ENCODE measurements around the gene TRIM29. TPM values are rescaled to one million over a fixed set of nuclear protein-coding genes. Genes with fewer than 3 reads are reported as not detected.

The TRIM29 gene
- total and polyA plus RNA-seq, 9 of the 15 experiments (the other 6 are each of a cell fraction or from before 2014, with no cell fraction given), result 0.08 to 1.4 (median 0.42) TPM; not detected in 2

DNA sequence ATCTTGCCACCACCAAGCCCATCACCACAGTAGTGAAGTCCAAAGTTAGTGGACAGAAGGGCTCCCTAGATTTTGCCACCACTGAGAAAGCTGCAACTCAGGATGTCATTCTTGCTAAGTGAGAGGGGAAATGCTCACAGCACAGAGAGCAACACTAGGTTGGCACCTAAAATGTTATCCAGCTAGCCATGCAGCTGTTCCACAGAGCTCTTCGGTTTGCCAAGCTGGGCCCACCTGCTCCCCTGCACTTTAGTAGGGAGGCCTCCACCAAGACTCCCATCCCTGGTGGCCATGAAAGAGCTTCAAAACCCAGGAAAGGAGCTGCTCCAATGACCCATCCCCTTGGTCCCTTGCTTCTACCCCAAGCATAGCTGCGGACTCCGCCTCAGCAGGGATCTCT is 63.8 kb downstream of the TRIM29 start:
- no peak for DNase-seq (ENCODE audit: extremely low read depth in 1 of 4, low spot score in 3 of 4)
- H3K9me3 ChIP-seq (replicated peaks; ENCODE audit: control insufficient read depth, insufficient read depth, low read depth, low read length), result no peaks in the 10 kb centered on the region
- POLR2A ChIA-PET, result interaction anchor here (0.6 kb wide), 1 partner anchor 143 kb away, joined by 3 read pairs; no protein-coding TSS in a partner anchor
- H3K27me3 ChIP-seq (ENCODE audit: control insufficient read depth in 2 of 2, insufficient read depth in 2 of 2, low read length in 2 of 2), result peaks cover 2 to 11% of the 10 kb centered on the region in 2 experiments; a peak in 3 of 5 replicates
- no peaks in the 10 kb centered on the region for H3K4me1 ChIP-seq (replicated peaks in 1 of 2; ENCODE audit: control insufficient read depth in 2 of 2, insufficient read depth in 2 of 2, low read length in 2 of 2)
- in situ Hi-C loops (cut with MboI), result no loop called here
- TF ChIP-seq, protein P1, sequence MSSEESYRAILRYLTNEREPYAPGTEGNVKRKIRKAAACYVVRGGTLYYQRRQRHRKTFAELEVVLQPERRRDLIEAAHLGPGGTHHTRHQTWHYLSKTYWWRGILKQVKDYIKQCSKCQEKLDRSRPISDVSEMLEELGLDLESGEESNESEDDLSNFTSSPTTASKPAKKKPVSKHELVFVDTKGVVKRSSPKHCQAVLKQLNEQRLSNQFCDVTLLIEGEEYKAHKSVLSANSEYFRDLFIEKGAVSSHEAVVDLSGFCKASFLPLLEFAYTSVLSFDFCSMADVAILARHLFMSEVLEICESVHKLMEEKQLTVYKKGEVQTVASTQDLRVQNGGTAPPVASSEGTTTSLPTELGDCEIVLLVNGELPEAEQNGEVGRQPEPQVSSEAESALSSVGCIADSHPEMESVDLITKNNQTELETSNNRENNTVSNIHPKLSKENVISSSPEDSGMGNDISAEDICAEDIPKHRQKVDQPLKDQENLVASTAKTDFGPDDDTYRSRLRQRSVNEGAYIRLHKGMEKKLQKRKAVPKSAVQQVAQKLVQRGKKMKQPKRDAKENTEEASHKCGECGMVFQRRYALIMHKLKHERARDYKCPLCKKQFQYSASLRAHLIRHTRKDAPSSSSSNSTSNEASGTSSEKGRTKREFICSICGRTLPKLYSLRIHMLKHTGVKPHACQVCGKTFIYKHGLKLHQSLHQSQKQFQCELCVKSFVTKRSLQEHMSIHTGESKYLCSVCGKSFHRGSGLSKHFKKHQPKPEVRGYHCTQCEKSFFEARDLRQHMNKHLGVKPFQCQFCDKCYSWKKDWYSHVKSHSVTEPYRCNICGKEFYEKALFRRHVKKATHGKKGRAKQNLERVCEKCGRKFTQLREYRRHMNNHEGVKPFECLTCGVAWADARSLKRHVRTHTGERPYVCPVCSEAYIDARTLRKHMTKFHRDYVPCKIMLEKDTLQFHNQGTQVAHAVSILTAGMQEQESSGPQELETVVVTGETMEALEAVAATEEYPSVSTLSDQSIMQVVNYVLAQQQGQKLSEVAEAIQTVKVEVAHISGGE (CRISPR knock-in tag; IDR thresholded peaks at IDR 0.05), result no peak
- TF ChIP-seq ETV5 (CRISPR knock-in tag; IDR thresholded peaks at IDR 0.05; ENCODE audit: low read depth), result no peak
- TF ChIP-seq CHD2 (IDR thresholded peaks at IDR 0.05; ENCODE audit: low read depth, low read length), result no peak
- no peak for TF ChIP-seq KDM1A (IDR thresholded peaks at IDR 0.05)
- TF ChIP-seq ZNF354B (CRISPR knock-in tag; IDR thresholded peaks at IDR 0.05), result no peak
- TF ChIP-seq CHD4 (IDR thresholded peaks at IDR 0.05; ENCODE audit: insufficient read depth, insufficient replicate concordance, low read depth, low read length, poor library complexity, severe bottlenecking), result no peak
- TF ChIP-seq BMI1 (IDR thresholded peaks at IDR 0.05; ENCODE audit: low read length), result no peak
- TF ChIP-seq ETV6 (IDR thresholded peaks at IDR 0.05; ENCODE audit: borderline replicate concordance in 1 of 2, low read depth in 2 of 2, low read length in 1 of 2), result no peak
- TF ChIP-seq ETV6 (CRISPR knock-in tag; IDR thresholded peaks at IDR 0.05; ENCODE audit: borderline replicate concordance), result no peak
- TF ChIP-seq, protein P2, sequence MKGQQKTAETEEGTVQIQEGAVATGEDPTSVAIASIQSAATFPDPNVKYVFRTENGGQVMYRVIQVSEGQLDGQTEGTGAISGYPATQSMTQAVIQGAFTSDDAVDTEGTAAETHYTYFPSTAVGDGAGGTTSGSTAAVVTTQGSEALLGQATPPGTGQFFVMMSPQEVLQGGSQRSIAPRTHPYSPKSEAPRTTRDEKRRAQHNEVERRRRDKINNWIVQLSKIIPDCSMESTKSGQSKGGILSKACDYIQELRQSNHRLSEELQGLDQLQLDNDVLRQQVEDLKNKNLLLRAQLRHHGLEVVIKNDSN (CRISPR knock-in tag; IDR thresholded peaks at IDR 0.05), result no peak
- TF ChIP-seq CCNT2 (IDR thresholded peaks at IDR 0.05; ENCODE audit: borderline replicate concordance, extremely low read depth, insufficient read length, low read depth, low read length), result no peak
- no peak for TF ChIP-seq ZNF316 (IDR thresholded peaks at IDR 0.05)
- no peak for TF ChIP-seq NFE2L1 (tag; IDR thresholded peaks at IDR 0.05; ENCODE audit: borderline replicate concordance, low read depth)
- no peak for FAIRE-seq
- H3K79me2 ChIP-seq (ENCODE audit: control insufficient read depth, insufficient read depth, low read length), result no peaks in the 10 kb centered on the region
- BruUV-seq (replicated peaks), result no TSS peak
- no peaks in the 10 kb centered on the region for H4K20me1 ChIP-seq (replicated peaks; ENCODE audit: control insufficient read depth, insufficient read depth, low read length)
- H3K4me2 ChIP-seq (ENCODE audit: insufficient read depth, low read length), result no peak overlapping the region
- intact Hi-C loops (cut with micrococcal nuclease), result no loop called here
- 0% methylated on average over 3 of the region's 3 CpGs for WGBS (ENCODE audit: insufficient coverage, low coverage, missing lambda C conversion rate)
- H3K4me3 ChIP-seq, result no peak overlapping the region
- no peaks in the 10 kb centered on the region for H3K36me3 ChIP-seq (ENCODE audit: control insufficient read depth, insufficient read depth, low read length)
- no peak overlapping the region for H2AFZ ChIP-seq (ENCODE audit: low read depth, low read length)
- CTCF ChIA-PET (ENCODE audit: low intra/inter-chr PET ratio), result no interaction called here
- no peak for ATAC-seq
- H3K9me1 ChIP-seq (ENCODE audit: control insufficient read depth, insufficient read depth, low read length), result no peaks in the 10 kb centered on the region
- H3K27ac ChIP-seq (ENCODE audit: extremely low read depth, low read depth, low read length), result no peak overlapping the region; the same call in 2 of the 3 replicates
- H3K9ac ChIP-seq (ENCODE audit: insufficient read depth in 1 of 2, low read depth in 2 of 2, low read length in 2 of 2), result no peak overlapping the region
